Measurements from ENCODE around the gene ASF1B.

The ASF1B gene

DNA sequence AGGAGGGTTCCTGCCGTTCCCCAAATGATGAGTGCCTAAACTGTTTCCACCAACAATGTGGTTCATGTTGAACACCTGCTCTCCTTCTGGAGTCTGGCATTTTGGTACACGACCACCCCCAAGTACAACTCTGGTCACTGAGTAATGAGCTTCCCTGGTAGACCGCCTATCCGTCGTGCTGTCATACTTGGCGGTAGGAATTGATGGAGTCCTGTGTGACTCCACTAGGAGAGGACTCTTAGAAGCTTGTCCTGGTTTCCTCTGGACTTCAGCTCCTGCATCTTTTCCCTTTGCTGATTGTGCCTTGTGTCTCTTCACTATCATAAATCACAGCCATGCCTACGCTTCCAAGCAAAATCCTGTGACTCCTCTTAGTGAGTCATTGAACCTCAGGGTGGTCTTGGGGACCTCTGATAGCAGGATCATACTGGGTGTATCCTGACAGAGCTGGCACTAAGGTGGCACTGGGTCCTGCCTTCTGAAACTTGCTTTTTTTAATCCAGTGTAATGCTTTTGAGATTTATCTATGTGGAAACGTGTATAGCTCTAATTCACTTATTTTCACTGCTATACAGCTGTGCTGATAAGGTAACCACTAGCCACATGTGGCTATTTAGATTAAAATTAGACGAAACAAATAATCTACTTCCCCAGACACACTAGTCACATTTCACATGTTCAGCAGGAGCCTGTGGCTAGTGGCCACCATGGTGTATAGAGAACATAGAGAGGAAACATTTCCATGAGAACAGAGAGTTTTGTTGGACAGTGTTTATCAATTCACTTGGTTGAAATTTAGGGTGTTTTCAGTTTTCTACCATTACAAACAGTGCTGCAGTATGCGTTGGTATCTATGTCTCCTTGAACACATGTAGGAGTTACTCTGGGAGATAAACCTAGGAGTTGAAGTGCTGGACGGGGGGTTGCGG is 6.1 kb upstream of the ASF1B start:
- no peak for DNase-seq
- intact Hi-C loops (cut with DNase I) = no loop called here

DNA sequence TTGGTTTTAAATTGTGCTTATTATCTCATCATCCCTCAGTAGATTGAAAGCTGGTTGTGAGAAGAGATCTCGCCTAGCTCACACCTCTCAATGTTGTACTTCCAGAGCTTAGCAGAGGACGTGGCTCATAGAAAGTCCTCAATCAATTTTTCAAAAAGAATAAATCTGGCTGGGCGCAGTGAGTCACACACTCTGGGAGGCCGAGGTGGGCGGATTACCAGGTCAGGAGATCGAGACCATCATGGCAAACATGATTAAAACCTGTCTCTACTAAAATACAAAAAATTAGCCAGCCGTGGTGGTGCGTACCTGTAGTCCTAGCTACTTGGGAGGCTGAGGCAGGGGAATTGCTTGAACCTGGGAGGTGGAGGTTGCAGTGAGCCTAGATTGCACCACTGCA is 4.7 kb upstream of the ASF1B start:
- intact Hi-C loops (cut with DNase I) = no loop called here
- no peak for DNase-seq

DNA sequence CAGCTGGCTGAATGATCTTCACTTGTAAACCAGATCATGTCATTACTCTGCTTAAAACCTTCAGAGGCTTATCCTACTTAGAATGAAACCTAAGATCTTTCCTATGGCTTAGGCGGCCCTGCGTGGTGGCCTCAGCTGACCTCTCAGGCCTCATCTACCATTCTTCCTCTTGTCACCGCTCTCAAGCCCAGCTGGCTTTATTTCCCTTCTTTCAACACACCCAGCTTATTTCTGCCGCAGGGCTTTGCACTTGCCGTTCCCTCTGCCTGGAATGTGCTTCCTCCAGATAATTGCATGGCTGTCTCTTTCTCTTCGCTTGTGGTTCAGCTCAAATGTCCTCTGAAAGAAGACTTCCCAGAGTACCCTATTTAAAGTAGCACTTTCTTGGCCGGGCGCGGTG is 3.6 kb upstream of the ASF1B start:
- intact Hi-C loops (cut with DNase I) = loop anchor here (5.0 kb wide), 3 partner anchors 207 to 332 kb away; no protein-coding TSS in a partner anchor
- peak in 2 of 42 donors; percentile 24 to 45 for DNase-seq

DNA sequence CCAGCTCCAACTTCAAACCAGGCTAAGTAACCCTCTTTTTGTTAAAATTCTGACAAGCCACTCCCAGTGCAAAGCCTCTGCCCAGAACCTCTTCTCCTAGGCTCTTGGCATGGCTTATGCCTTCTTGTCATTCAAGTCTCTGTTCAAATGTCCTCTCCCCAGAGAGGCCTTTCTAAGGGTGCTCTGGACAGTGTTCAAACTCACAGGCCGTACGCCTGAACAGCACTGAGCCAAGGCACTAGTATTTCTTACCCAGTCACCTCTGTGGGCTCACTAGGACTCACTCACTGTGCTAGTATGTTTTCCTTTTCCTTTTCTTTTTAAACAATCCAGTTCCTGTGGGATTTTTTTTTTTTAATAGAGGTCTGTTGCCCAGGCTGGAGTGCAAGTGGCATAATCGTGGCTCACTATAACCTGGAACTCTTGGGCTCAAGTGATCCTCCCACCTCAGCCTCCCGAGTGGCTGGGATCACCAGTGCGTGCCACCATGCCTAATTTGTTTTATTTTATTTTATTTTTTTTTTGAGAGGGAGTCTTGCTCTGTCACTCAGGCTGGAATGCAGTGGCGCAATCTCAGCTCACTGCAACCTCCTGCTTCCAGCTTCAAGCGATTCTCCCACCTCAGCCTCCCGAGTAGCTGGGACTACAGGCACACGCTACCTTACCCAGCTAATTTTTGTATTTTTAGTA is 2.3 kb upstream of the ASF1B start:
- intact Hi-C loops (cut with DNase I) = loop anchor here (5.0 kb wide), 3 partner anchors 209 to 334 kb away; no protein-coding TSS in a partner anchor
- peak in 4 of 42 donors; percentile 20 to 51 (median 36) for DNase-seq

DNA sequence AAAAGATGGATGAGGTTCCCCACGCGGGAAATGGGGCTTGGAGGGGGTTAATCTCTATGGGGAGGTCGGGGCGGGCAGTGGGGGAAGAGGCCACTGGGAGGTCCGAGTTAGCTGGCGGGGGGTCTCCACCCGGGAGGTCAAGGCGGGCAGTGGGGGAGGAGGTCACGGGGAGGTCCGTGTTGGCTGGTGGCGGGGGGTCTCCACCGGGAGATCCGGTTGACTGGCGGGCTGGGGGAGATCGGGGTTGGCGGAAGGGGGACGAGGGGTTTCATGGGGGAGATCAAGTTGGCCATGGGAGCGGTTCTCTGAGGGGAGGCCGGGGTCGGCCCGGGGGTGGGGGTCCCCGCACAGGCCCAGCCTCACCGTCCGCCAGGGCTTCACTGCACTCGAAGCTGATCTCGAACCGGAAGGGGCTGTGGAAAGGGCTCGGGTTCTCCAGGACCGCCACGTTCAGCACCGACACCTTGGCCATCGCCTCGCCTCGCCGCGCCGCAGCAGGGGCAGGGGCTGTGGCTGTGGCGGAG is 342 bp downstream of the ASF1B start:
- intact Hi-C loops (cut with DNase I) = loop anchor here (5.0 kb wide), 3 partner anchors 211 to 336 kb away; no protein-coding TSS in a partner anchor
- no peak for DNase-seq

DNA sequence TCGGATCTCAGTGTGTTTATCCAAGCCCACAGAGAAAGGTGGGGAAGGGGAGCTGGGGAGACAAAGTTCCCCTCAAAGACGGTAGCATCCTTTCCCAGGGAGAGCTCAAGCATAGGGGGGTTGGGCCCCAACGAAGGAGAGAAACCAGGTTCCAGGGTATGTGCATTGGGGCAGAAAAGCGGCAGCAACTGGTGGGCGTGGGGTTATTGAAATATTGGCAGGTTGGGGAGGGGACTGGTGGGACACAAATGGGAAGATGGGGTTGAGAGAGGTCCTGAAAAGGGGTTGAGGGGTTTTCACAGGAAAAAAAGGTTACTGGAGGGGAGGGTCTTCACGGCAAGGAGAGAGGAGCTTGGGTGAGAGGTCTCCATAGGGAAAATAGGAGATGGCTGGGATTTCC is 1.0 kb downstream of the ASF1B start:
- no peak for DNase-seq
- intact Hi-C loops (cut with DNase I) = loop anchor here (5.0 kb wide), 3 partner anchors 212 to 337 kb away; no protein-coding TSS in a partner anchor

DNA sequence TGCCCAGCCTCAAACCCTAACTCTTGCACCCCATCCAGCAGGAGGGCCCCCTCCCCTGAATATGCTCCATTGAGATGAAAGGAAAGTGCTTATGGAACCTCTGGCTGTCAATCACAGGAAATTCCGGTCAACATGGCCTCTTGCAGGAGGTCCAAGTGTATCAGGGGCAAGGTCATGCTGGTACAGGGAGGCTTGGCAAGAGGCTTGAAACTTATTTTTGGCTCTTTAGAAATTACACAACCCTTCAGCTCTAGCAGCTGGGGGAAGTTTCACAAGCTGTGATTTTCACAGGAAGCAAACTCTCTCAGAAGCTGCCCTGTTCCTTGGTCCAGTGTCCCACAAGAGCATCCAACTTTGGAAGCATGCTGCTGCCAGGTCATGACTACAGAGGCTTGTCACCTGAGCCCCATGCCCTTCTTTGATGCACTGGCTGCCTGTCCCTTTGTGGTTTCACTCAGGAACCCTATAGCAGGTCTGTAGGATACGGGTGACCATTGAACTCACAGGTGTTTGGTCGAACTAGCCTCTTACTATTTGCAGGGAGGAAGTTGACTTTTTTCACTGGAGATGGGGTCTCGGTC is 8.4 kb downstream of the ASF1B start:
- intact Hi-C loops (cut with DNase I) = no loop called here
- DNase-seq = peak in 2 of 42 donors; percentile 20 to 51

DNA sequence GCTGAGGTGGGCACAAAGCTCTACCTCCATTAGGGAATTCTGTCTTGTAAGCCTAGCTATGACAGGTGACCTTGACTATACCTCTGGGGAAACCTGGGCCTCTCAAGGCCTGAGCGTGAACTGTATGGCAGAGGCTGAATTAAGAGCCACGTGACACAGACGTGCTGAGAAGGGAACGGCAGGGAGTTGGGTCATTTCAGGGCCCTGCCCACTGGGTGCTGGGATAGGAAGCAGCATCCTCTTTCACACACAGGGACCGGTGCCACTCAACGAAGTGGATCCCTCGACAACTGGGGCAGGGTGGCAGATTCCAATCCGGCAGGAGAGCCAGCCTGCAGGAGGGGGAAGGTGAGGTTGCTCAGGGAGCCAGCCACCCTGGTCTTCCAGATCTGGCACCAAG is 9.2 kb downstream of the ASF1B start:
- intact Hi-C loops (cut with DNase I) = no loop called here
- peak in 2 of 42 donors; percentile 34 to 35 for DNase-seq

DNA sequence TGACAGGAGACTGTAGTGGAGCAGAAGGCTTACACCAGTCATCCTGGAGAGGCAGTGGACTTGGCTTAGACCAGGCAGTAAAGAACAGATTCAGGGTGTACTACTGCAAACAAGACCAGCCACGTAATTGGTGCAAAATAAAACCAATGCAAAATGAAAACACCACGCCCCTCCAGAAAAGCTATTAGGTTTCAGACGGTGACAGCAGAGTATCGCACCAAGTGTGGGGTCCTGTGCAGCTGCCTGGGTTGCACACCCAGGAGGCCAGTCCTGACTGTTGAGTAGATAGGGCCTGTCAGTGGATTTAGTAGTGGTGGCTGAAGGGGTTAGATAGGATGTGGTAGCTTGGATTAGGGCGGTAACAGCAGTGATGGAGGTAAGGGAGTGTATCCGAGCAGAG is 13.5 kb downstream of the ASF1B start:
- DNase-seq = no peak
- intact Hi-C loops (cut with DNase I) = no loop called here

DNA sequence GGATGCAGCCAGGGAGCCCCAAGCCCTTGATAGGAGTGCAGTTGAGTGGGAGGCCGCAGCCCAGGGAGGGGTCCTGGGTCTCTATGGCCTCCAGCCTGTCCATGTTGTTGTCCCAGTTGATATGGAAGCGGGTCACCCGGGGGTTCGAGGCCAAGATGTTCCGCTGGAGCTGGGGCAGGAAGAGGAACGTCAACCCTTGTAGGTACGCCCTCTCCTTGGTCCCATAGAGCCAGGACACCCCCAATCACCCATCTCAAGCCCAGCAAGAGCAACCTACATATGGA is 15.9 kb downstream of the ASF1B start:
- intact Hi-C loops (cut with DNase I) = no loop called here
- DNase-seq = no peak

DNA sequence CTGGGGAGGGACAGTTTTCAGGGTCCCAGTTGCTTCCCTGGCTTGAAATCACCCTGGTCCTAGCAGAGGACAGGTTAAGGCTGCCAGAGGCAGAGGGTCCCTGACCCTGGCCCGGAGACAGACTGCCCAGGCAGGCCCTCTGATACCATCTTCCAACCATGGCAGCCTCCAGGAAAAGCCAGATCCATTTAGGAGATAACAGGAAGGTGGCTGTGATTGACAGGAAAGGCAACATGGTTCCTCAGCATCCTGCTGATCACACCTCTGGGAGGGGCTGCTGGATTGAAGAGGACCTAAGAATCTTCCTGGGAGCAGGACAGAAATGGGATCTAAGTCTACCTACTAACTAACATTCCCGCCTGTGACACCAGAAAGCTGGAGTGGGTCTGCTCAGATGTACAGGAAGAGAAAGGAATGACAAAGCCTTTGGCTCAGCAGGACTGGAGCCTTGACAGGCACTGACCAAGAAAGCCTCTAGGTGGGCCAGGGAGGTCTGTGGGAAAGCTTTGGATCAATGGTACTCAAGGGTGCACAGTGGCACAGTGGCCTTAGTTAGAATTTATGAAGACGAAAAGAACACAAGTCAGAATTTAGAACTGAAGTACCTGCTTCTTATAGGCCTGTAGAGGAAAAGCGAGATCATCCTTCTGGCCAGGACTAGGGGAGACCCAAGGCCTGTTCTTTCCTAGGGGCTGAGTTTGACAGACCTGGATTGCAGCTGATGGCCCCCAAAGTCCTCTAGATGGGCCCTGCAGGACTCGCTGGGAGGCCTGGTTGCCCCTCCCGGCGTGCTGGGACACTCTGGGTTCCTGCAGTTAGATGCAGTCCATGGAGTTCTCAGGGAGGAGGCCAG is 16.5 kb downstream of the ASF1B start:
- intact Hi-C loops (cut with DNase I) = loop anchor here (5.0 kb wide), 1 partner anchor 38 kb away; no protein-coding TSS in a partner anchor
- DNase-seq = no peak

DNA sequence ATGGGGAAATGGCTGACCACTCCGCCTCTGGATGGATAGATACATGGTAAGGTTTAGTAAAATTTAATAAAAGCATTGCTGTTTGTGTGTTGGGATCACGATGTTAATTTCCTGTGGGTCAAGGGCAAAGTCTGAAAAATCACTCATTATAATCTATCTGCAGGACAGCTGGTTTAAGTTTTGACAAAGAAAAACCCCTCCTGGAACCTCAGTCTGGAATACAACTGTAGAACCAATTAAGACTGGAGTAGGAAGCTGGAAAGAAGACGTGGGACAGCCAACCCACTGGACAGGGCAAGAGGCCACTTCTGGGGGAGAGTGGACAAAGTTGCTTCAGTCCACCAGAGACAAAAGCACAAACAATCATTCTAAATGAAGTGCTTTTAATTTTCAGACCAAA is 17.2 kb downstream of the ASF1B start:
- no peak for DNase-seq
- intact Hi-C loops (cut with DNase I) = loop anchor here (5.0 kb wide), 1 partner anchor 37 kb away; no protein-coding TSS in a partner anchor

DNA sequence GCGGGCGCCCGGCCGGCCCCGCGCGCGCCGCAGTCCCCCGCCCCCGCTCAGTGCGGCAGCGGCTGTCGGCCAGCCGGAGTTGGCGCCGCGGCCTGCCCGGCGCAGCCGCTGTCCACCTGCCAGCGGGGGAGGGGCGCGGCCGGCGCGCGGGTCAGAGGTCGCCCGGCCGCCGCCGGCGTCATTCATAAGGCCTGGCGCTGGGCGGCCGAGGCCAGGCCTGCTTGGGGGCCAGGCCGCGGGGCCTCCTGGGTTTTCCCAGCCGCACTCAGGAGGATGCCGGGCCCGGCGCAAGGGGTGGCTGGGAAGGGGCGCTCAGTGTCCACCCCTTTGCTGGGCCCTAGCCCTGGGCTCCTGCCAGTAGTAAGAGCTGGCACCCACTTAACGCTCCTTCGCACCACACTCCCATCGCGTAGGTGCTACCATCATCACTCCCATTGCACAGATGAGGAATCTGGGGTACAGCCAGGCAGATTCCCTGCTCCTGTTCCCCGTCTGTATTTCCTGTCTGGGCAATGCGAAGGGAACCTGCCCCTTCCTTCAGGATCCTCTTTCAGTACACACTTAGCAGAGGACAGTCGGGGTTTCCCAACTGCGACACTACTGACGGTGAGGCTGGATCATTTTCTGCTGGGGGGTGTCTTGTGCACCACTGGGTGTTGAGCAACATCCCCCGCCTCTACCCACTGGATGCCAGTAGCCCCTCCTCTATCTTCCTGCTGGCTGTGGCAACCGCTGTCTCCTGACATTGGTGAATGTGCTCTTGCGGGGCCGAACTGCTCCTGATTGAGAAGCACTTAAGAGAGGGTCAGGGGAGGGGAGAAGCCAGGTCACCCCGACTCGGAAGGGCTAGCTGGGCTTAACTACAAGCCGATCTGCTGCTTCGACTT is 18.0 kb downstream of the ASF1B start:
- peak; percentile 48 to 89 (median 73) for DNase-seq
- intact Hi-C loops (cut with DNase I) = loop anchor here (5.0 kb wide), 1 partner anchor 36 kb away; no protein-coding TSS in a partner anchor

DNA sequence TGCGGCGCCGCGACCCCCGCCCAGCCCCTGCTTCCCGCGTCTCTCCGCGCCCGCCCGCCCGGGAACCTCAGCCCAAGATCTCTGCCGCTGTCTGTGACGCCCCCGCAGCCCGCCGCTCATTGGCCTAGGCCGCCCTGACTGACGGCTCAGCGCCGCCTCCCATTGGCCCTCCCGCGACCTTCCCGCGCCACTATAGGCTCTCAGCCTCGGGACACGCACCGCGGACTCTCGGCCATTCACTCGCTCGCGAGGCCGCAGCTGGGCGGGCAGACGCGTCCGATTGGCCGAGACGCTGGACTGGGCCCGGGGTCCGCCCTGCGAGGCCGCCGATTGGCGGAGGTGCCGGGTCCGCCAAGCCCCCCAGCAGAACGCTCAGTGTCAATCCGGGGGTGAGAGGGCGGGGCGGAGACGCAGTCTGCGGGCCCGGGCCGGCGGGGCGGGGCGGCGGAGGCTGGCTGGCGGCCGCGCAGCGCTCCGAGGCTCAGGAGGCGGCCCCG is 18.7 kb downstream of the ASF1B start, which contains the start of gene PRKACA:
TSS of gene PRKACA (minus strand) at position 95 of the 497 bp plus-strand sequence. CDS start 215 bp downstream, outside the sequence.
- intact Hi-C loops (cut with DNase I) = loop anchor here (5.0 kb wide), 1 partner anchor 35 kb away; no protein-coding TSS in a partner anchor
- peak; percentile 98 to 100 (median 100) for DNase-seq

DNA sequence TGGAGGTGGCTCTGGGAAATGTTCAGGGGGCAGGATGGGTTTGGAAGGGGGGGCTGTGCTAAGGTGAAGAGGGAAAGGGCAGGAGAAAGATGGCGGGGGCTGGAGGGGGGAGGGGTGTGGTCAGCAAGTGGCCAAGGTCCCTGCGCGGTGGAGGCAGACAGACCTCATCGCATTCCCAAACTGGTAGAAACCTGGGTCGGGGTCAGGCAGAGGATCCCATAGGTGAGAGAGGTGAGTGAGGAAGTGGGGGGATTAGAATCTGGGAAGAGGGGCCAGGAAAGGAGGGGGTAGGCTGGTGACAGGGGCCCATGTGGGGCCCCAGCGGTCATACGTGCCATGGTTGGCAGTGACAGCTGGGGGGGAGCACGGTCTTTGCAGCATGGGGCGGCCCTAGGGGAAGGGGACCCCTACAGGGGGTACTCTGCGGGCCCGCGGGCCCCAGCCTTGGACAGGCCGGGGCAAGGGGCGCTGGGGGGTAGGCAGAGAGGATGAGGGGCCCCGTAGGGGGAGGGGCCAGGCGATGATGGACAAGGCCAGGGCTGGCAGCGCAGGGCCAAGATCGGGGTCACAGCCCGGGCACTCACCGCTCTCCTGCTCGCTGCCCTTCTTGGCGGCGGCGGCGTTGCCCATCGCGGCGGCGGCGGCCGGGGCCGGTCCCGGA is 19.3 kb downstream of the ASF1B start:
- intact Hi-C loops (cut with DNase I) = loop anchor here (5.0 kb wide), 1 partner anchor 35 kb away; no protein-coding TSS in a partner anchor
- peak in 21 of 42 donors; percentile 10 to 57 (median 35) for DNase-seq

DNA sequence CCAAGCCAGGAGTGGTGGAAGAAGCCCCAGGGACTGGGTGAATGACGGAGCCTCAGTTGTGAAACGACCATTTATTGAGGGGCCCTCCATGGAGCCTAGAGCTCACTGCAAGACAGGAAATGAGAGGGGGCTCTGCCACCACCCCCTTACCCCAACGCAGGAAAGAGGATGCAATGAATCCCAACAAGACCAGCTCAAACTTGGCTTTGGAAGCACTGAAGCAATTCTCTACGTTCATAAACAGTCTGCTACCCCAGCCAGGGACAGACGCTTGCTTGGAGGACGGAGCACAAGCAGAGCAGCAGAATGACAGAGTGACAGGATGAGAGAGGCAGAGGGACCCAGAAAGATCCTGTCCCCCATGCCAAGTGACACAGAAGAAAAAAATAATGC is 19.9 kb downstream of the ASF1B start:
- intact Hi-C loops (cut with DNase I) = loop anchor here (5.0 kb wide), 1 partner anchor 34 kb away; no protein-coding TSS in a partner anchor
- DNase-seq = no peak

All from head of caudate nucleus (tissue), 42 donors.